GM23248 (cell line): Measurements from ENCODE around the gene MEI1. TPM values are rescaled to one million over a fixed set of nuclear protein-coding genes. Genes with fewer than 3 reads are reported as not detected.
A peak's percentile ranks its signal among the peaks of the same experiment; 100 is the strongest.
"Not testable (repeated sequence)": the region's sequence is repeated elsewhere in the genome, so short reads cannot be mapped to it uniquely, and the experiment has no call there.

Experiments
- DNase-seq: peaks from one replicate; pipeline ENCODE4 v3.0.0-alpha.2; 2015
- H2AFZ ChIP-seq: fragments of 200-600 bp; sonication (generic); 2 replicates; pipeline ENCODE4 v1.6.1; 2016; ENCODE audit warnings: antibody characterized with exemption
- H3F3A ChIP-seq: fragments of 200-600 bp; sonication (generic); 2 replicates; pipeline ENCODE4 v1.6.1; 2016; ENCODE audit warnings: mild to moderate bottlenecking, antibody characterized with exemption, mixed run types; ENCODE audit not compliant: insufficient read depth
- H3K27ac ChIP-seq: fragments of 200-600 bp; sonication (generic); 2 replicates; pipeline ENCODE4 v1.5.1; 2016; ENCODE audit warnings: mild to moderate bottlenecking
- H3K27me3 ChIP-seq: fragments of 200-600 bp; sonication (generic); replicated peaks from 2 replicates; pipeline ENCODE4 v1.6.1; 2016; ENCODE audit warnings: mild to moderate bottlenecking; ENCODE audit not compliant: insufficient read depth
- H3K36me3 ChIP-seq: fragments of 200-600 bp; sonication (generic); 2 replicates; pipeline ENCODE4 v1.6.1; 2016; ENCODE audit warnings: low read depth, mild to moderate bottlenecking
- H3K4me1 ChIP-seq: fragments of 200-600 bp; sonication (generic); 2 replicates; pipeline ENCODE4 v1.6.1; 2016; ENCODE audit warnings: mild to moderate bottlenecking; ENCODE audit not compliant: insufficient read depth
- H3K4me2 ChIP-seq: fragments of 200-600 bp; sonication (generic); one replicate; pipeline ENCODE4 v1.6.1; 2016; ENCODE audit warnings: mild to moderate bottlenecking; ENCODE audit not compliant: unreplicated experiment
- H3K4me3 ChIP-seq: fragments of 200-600 bp; sonication (generic); 2 replicates; pipeline ENCODE4 v1.5.1; 2016; ENCODE audit warnings: mild to moderate bottlenecking
- H3K79me2 ChIP-seq: fragments of 200-600 bp; sonication (generic); 2 replicates; pipeline ENCODE4 v1.6.1; 2016; ENCODE audit warnings: mild to moderate bottlenecking; ENCODE audit not compliant: insufficient read depth
- H3K9ac ChIP-seq: fragments of 200-600 bp; sonication (generic); 2 replicates; pipeline ENCODE4 v1.6.1; 2016; ENCODE audit warnings: mild to moderate bottlenecking
- H3K9me2 ChIP-seq: fragments of 200-600 bp; sonication (generic); 2 replicates; pipeline ENCODE4 v1.6.1; 2016; ENCODE audit warnings: mixed run types, mild to moderate bottlenecking, moderate library complexity; ENCODE audit not compliant: insufficient read depth
- H3K9me3 ChIP-seq: fragments of 200-600 bp; sonication (generic); one replicate; pipeline ENCODE4 v1.6.1; 2017; ENCODE audit warnings: low read depth
- H4K20me1 ChIP-seq: fragments of 200-600 bp; sonication (generic); 2 replicates; pipeline ENCODE4 v1.6.0; 2016; ENCODE audit not compliant: insufficient read depth
- EZH2 ChIP-seq: fragments of 200-600 bp; sonication (generic); IDR thresholded peaks from 2 replicates; pipeline ENCODE4 v1.6.1; 2018; ENCODE audit warnings: antibody characterized with exemption, mild to moderate bottlenecking; ENCODE audit not compliant: insufficient read depth, poor library complexity, severe bottlenecking
- EZH2phosphoT487 ChIP-seq: fragments of 200-600 bp; sonication (generic); IDR thresholded peaks from 2 replicates; pipeline ENCODE4 v1.6.1; 2018; ENCODE audit warnings: antibody characterized with exemption, moderate library complexity, mild to moderate bottlenecking, low read depth; ENCODE audit not compliant: insufficient read depth
- WGBS, 2 experiments: methylation state at CpG; one replicate each; pipeline ENCODE4 v1.1.6; 2015 to 2017; ENCODE audit warnings: low lambda C conversion rate in 2 of 2, low coverage in 1 of 2; ENCODE audit errors: missing lambda C conversion rate in 2 of 2; 5-methylcytosine and 5-hydroxymethylcytosine counted together
- in situ Hi-C: fragments of 300-500 bp; cut with MboI; formaldehyde crosslinking; loops from 2 replicates; pipeline ENCODE4 v1.15.0; 2020
- polyA plus RNA-seq: library from polyadenylated mRNA; unstranded; fragments of >200 nt; fragmentation: Nextera tagmentation; extraction: Ambion mirVana; gene quantifications from 2 replicates; pipeline ENCODE4 v1.2.1, GENCODE V29; 2016
- total RNA-seq: library from RNA; depleted of rRNA; stranded (reverse); fragments of >200 nt; shearing (Covaris generic); gene quantifications from 2 replicates; pipeline ENCODE4 v1.2.3, GENCODE V29; 2014

Gene MEI1
- total and polyA plus RNA-seq, 2 experiments from 2014 or later = 2.2 to 5.9 TPM

DNA sequence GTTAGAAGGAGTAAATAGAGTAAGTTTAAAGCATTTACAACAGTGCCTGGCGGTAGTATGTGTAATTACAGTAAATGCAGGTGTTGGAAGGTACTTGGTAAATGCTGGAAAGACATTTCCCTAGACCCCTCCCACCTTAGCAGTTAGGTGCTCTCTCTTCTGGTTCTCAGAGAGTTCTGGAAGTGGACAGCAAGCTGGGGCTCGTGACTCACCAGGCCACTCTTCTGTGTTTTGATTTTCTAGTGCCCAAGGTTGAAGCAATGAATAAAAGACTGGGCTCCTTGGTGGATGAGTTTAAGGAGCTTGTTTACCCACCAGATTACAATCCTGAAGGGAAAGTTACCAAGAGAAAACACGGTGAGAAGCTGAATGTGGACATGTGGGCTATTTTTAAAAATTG is 38.2 kb upstream of the MEI1 start:
- no peaks in the 10 kb centered on the region for H3K27me3 ChIP-seq
- 94 to 97% methylated on average over 3 of the region's 3 CpGs for WGBS, 2 experiments
- H3F3A ChIP-seq = peaks cover 53% of the 10 kb centered on the region
- no peak for DNase-seq
- H3K9me3 ChIP-seq = no peaks in the 10 kb centered on the region
- H3K4me1 ChIP-seq = no peaks in the 10 kb centered on the region
- no peak overlapping the region for H3K27ac ChIP-seq
- in situ Hi-C loops = no loop called here
- peaks cover 71% of the 10 kb centered on the region for H3K36me3 ChIP-seq
- H3K79me2 ChIP-seq = peaks cover 13% of the 10 kb centered on the region; the same call in 1 of the 2 replicates
- no peaks in the 10 kb centered on the region for H3K9me2 ChIP-seq
- H2AFZ ChIP-seq = no peak overlapping the region
- no peak for TF ChIP-seq EZH2
- no peak for TF ChIP-seq EZH2phosphoT487
- H3K4me2 ChIP-seq = no peak overlapping the region
- H3K9ac ChIP-seq = no peak overlapping the region
- no peak overlapping the region for H3K4me3 ChIP-seq
- no peaks in the 10 kb centered on the region for H4K20me1 ChIP-seq

GRCh38 chr22:41661713-41662112 is 37.6 kb upstream of the MEI1 start:
- H3K4me2 ChIP-seq = no peak overlapping the region
- H3K36me3 ChIP-seq = peaks cover 66% of the 10 kb centered on the region
- no peaks in the 10 kb centered on the region for H3K9me3 ChIP-seq
- H3K27ac ChIP-seq = no peak overlapping the region
- no peak for TF ChIP-seq EZH2
- WGBS, 2 experiments = 98 to 100% methylated on average over 2 of the region's 2 CpGs
- H3K27me3 ChIP-seq = no peaks in the 10 kb centered on the region
- H3K4me1 ChIP-seq = peaks cover 3% of the 10 kb centered on the region; the same call in 1 of the 2 replicates
- no peaks in the 10 kb centered on the region for H4K20me1 ChIP-seq
- H3K4me3 ChIP-seq = no peak overlapping the region
- H3K9me2 ChIP-seq = no peaks in the 10 kb centered on the region
- in situ Hi-C loops = no loop called here
- peaks cover 50% of the 10 kb centered on the region for H3F3A ChIP-seq
- H3K9ac ChIP-seq = no peak overlapping the region
- no peak for DNase-seq
- H3K79me2 ChIP-seq = peaks cover 8% of the 10 kb centered on the region; the same call in 1 of the 2 replicates
- no peak overlapping the region for H2AFZ ChIP-seq

DNA sequence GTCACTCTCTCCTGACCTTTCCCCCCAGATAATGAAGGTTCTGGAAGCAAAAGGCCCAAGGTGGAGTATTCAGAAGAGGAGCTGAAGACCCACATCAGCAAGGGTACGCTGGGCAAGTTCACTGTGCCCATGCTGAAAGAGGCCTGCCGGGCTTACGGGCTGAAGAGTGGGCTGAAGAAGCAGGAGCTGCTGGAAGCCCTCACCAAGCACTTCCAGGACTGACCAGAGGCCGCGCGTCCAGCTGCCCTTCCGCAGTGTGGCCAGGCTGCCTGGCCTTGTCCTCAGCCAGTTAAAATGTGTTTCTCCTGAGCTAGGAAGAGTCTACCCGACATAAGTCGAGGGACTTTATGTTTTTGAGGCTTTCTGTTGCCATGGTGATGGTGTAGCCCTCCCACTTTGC is 35.7 kb upstream of the MEI1 start:
- H3K27ac ChIP-seq, H3K9me3 ChIP-seq, H3K79me2 ChIP-seq, DNase-seq, H3K4me2 ChIP-seq, H3K4me3 ChIP-seq, H3K9me2 ChIP-seq, H3K27me3 ChIP-seq, H4K20me1 ChIP-seq, H3K9ac ChIP-seq, in situ Hi-C loops, H2AFZ ChIP-seq: not testable (repeated sequence)
- H3K4me1 ChIP-seq = peaks cover 19% of the 10 kb centered on the region
- peaks cover 50% of the 10 kb centered on the region for H3K36me3 ChIP-seq
- peaks cover 62% of the 10 kb centered on the region for H3F3A ChIP-seq
- WGBS, 2 experiments = 79 to 83% methylated on average over 9 of the region's 9 CpGs

DNA sequence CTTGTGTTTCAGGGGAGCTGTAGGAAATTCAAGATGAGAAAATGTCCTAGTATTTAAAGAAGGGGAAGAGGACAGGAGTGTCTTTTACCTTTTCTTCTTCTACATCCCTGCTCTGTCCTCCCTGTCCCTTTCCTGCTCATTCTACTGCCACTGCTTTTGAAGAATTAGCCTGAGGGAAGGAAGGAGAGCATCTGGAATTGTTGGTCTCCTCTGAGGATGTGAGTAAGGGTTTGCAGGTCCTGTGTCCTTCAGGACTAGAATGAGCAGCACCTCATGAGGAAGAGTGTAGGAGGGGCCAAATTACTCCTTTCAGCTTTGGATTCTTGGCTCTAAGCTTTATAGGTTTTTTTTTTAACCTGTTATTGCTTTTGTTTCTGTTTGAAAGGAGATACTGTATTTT is 34.8 kb upstream of the MEI1 start:
- H3F3A ChIP-seq = peaks cover 66% of the 10 kb centered on the region
- H3K4me2 ChIP-seq = no peak overlapping the region
- no peak for TF ChIP-seq EZH2
- no peak for TF ChIP-seq EZH2phosphoT487
- H3K27ac ChIP-seq = no peak overlapping the region; the same call in 1 of the 2 replicates
- DNase-seq = peak; percentile 25
- H3K27me3 ChIP-seq = no peaks in the 10 kb centered on the region
- no peak overlapping the region for H2AFZ ChIP-seq
- in situ Hi-C loops = no loop called here
- no peaks in the 10 kb centered on the region for H4K20me1 ChIP-seq
- peaks cover 41% of the 10 kb centered on the region for H3K36me3 ChIP-seq
- H3K79me2 ChIP-seq = no peaks in the 10 kb centered on the region
- H3K9me2 ChIP-seq = no peaks in the 10 kb centered on the region
- no peak overlapping the region for H3K4me3 ChIP-seq
- no peaks in the 10 kb centered on the region for H3K9me3 ChIP-seq
- peaks cover 28% of the 10 kb centered on the region for H3K4me1 ChIP-seq
- no peak overlapping the region for H3K9ac ChIP-seq

GRCh38 chr22:41664951-41665350 is 34.4 kb upstream of the MEI1 start:
- peaks cover 38% of the 10 kb centered on the region for H3K36me3 ChIP-seq
- peaks cover 64% of the 10 kb centered on the region for H3F3A ChIP-seq
- no peaks in the 10 kb centered on the region for H3K27me3 ChIP-seq
- H3K9me3 ChIP-seq = no peaks in the 10 kb centered on the region
- TF ChIP-seq EZH2 = no peak
- no peak for TF ChIP-seq EZH2phosphoT487
- no peak overlapping the region for H2AFZ ChIP-seq
- 79 to 91% methylated on average over 3 of the region's 3 CpGs for WGBS, 2 experiments
- DNase-seq = no peak
- H3K4me1 ChIP-seq = peaks cover 32% of the 10 kb centered on the region
- no peaks in the 10 kb centered on the region for H3K9me2 ChIP-seq
- in situ Hi-C loops = no loop called here
- H3K27ac ChIP-seq = no peak overlapping the region
- no peaks in the 10 kb centered on the region for H4K20me1 ChIP-seq
- no peak overlapping the region for H3K9ac ChIP-seq
- H3K4me2 ChIP-seq = no peak overlapping the region
- H3K4me3 ChIP-seq = no peak overlapping the region
- no peaks in the 10 kb centered on the region for H3K79me2 ChIP-seq
